Upper lobe of left lung (tissue), 4 donors: Measurements from ENCODE around the gene YPEL2.

ENCODE experiments used
- CTCF ChIP-seq, 6 experiments: fragments of 450-650 bp in 4 of 6; fragments of 200-600 bp in 2 of 6; sonication (generic) in 2 of 6; IDR thresholded peaks; one replicate each; pipeline ENCODE4 v1.5.1; 2016 to 2019; ENCODE audit warnings: antibody characterized with exemption in 6 of 6
- EP300 ChIP-seq, 4 donors: sonication (generic); formaldehyde crosslinking; IDR thresholded peaks; one replicate each; pipeline ENCODE4 v1.5.1; 2017; ENCODE audit warnings: antibody characterized with exemption in 4 of 4, control low read depth in 2 of 4
- POLR2A ChIP-seq, 4 donors: fragments of 450-650 bp; IDR thresholded peaks; one replicate each; pipeline ENCODE4 v1.5.1; 2016 to 2017; ENCODE audit warnings: antibody characterized with exemption in 4 of 4, mild to moderate bottlenecking in 2 of 4
- POLR2AphosphoS5 ChIP-seq, 2 donors: sonication (generic); formaldehyde crosslinking; IDR thresholded peaks; one replicate each; pipeline ENCODE4 v1.5.1; 2017; ENCODE audit warnings: antibody characterized with exemption in 2 of 2

GRCh38 chr17:59299400-59300092 is 31.9 kb upstream of the YPEL2 start:
- no peak for TF ChIP-seq POLR2A (IDR thresholded peaks at IDR 0.05)
- TF ChIP-seq CTCF (IDR thresholded peaks at IDR 0.05) = no peak
- TF ChIP-seq POLR2AphosphoS5 (IDR thresholded peaks at IDR 0.05) = no peak
- no peak for TF ChIP-seq EP300 (IDR thresholded peaks at IDR 0.05)
